Measurements from ENCODE around the gene OR52E2. TPM values are rescaled to one million over a fixed set of nuclear protein-coding genes. Genes with fewer than 3 reads are reported as not detected.
"Not testable (repeated sequence)": the region's sequence is repeated elsewhere in the genome, so short reads cannot be mapped to it uniquely, and the experiment has no call there.

Gene OR52E2
- total RNA-seq, 1 experiment from 2014 or later, result not detected

DNA sequence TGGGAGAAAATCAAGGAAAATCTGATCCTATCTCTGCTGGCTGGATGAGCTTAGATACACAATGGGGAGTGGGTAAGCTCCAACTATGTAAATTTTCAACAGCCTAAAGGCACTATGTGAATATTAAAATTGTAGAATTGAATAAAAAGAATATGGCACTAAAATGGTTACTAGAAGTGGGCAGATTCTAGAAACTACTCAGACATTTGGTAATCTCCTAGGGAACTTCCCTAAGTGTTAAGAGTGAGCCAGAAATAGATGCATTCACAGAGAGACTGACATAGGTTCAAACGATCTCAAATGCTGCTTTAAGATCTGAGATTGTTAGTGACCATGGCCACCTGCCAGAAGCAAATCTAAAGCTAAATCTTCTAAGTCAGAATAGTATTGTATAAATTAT is 5.6 kb upstream of the OR52E2 start:
- no peaks in the 10 kb centered on the region for H3K36me3 Mint-ChIP-seq (ENCODE audit: insufficient read depth in 1 of 3, low read depth in 3 of 3)
- no peak overlapping the region for H4K91ac ChIP-seq (ENCODE audit: insufficient read length, low read depth, low read length)
- no peak overlapping the region for H3K27ac Mint-ChIP-seq
- no peak overlapping the region for H4K8ac ChIP-seq (replicated peaks; ENCODE audit: insufficient read length, low read depth, low read length)
- H2BK12ac ChIP-seq (ENCODE audit: insufficient read length, low read depth, low read length), result no peak overlapping the region
- H2AFZ ChIP-seq (ENCODE audit: low read length), result no peak overlapping the region
- H3K4me2 ChIP-seq (ENCODE audit: insufficient read depth, insufficient read length, low read length), result no peak overlapping the region
- no peaks in the 10 kb centered on the region for H3K79me1 ChIP-seq (ENCODE audit: insufficient read depth, low read depth, low read length, poor library complexity, severe bottlenecking)
- H3K27me3 Mint-ChIP-seq (ENCODE audit: low read depth), result no peaks in the 10 kb centered on the region; the same call in 1 of the 2 replicates
- H3K4ac ChIP-seq (ENCODE audit: low read depth, low read length), result no peak overlapping the region
- no peak overlapping the region for H4K5ac ChIP-seq (ENCODE audit: insufficient read length, low read depth, low read length)
- no peak overlapping the region for H3T11ph ChIP-seq (ENCODE audit: low read length)
- no peaks in the 10 kb centered on the region for H3K79me2 ChIP-seq (ENCODE audit: insufficient read depth, low read length)
- no peak overlapping the region for H2BK120ac ChIP-seq (ENCODE audit: low read depth, low read length, poor library complexity, severe bottlenecking)
- H2AK5ac ChIP-seq (ENCODE audit: insufficient read length, low read length), result no peak overlapping the region
- H4K20me1 ChIP-seq (ENCODE audit: control insufficient read depth, insufficient read depth, insufficient read length), result no peaks in the 10 kb centered on the region
- H2BK5ac ChIP-seq (ENCODE audit: insufficient read length, low read length), result no peak overlapping the region
- no peak for DNase-seq
- H3K4me1 Mint-ChIP-seq, result no peaks in the 10 kb centered on the region
- H2BK20ac ChIP-seq (ENCODE audit: low read depth, low read length, poor library complexity, severe bottlenecking), result no peak overlapping the region
- no CpG with 5 or more reads among the region's 1 CpG for WGBS (ENCODE audit: extremely low coverage, insufficient read length, low lambda C conversion rate)
- no peak overlapping the region for H3K4me3 Mint-ChIP-seq
- H3K9me3 Mint-ChIP-seq, result no peaks in the 10 kb centered on the region
- no peak overlapping the region for H3K18ac ChIP-seq (ENCODE audit: insufficient read length, low read depth, low read length)
- H2BK15ac ChIP-seq (ENCODE audit: low read depth, low read length), result no peak overlapping the region
- H3K56ac ChIP-seq (ENCODE audit: insufficient read length, low read depth, low read length), result no peak overlapping the region
- TF ChIP-seq CTCF (conservative IDR thresholded peaks at IDR 0.05), result no peak
- no peaks in the 10 kb centered on the region for H3K27me3 ChIP-seq (ENCODE audit: insufficient read depth, low read length)
- no peak overlapping the region for H3K14ac ChIP-seq (ENCODE audit: insufficient read depth, low read length)
- no peak overlapping the region for H3K27ac ChIP-seq (ENCODE audit: insufficient read length, low read depth, low read length)
- H3K4me1 ChIP-seq (ENCODE audit: insufficient read depth, low read length), result no peaks in the 10 kb centered on the region
- H3K9me3 ChIP-seq (ENCODE audit: control insufficient read depth, low read depth, low read length), result no peaks in the 10 kb centered on the region
- H3K23ac ChIP-seq (ENCODE audit: insufficient read length, low read depth, low read length), result no peak overlapping the region
- no peaks in the 10 kb centered on the region for H3K23me2 ChIP-seq (ENCODE audit: insufficient read length, low read depth, low read length, poor library complexity, severe bottlenecking)
- H3K9ac ChIP-seq (ENCODE audit: extremely low read depth, insufficient read length, low read length), result no peak overlapping the region

GRCh38 chr11:5058679-5059078 is 748 bp downstream of the OR52E2 start:
- H3K9me3 Mint-ChIP-seq, result not testable (repeated sequence)

More at GRCh38 chr11:5058679-5059078, 748 bp downstream of the OR52E2 start:
- DNase-seq; H4K91ac ChIP-seq (ENCODE audit: insufficient read length, low read depth, low read length); H2BK20ac ChIP-seq (ENCODE audit: low read depth, low read length, poor library complexity, severe bottlenecking); H4K8ac ChIP-seq (replicated peaks; ENCODE audit: insufficient read length, low read depth, low read length); H4K20me1 ChIP-seq (ENCODE audit: control insufficient read depth, insufficient read depth, insufficient read length); H3K9me3 ChIP-seq (ENCODE audit: control insufficient read depth, low read depth, low read length); H3K27me3 ChIP-seq (ENCODE audit: insufficient read depth, low read length); H3K79me2 ChIP-seq (ENCODE audit: insufficient read depth, low read length); H3K4me2 ChIP-seq (ENCODE audit: insufficient read depth, insufficient read length, low read length); H3K79me1 ChIP-seq (ENCODE audit: insufficient read depth, low read depth, low read length, poor library complexity, severe bottlenecking); H2BK5ac ChIP-seq (ENCODE audit: insufficient read length, low read length); H2BK120ac ChIP-seq (ENCODE audit: low read depth, low read length, poor library complexity, severe bottlenecking); H3T11ph ChIP-seq (ENCODE audit: low read length); H3K4me1 Mint-ChIP-seq; H2AFZ ChIP-seq (ENCODE audit: low read length); H3K4ac ChIP-seq (ENCODE audit: low read depth, low read length); H2BK12ac ChIP-seq (ENCODE audit: insufficient read length, low read depth, low read length); H3K18ac ChIP-seq (ENCODE audit: insufficient read length, low read depth, low read length); H3K23me2 ChIP-seq (ENCODE audit: insufficient read length, low read depth, low read length, poor library complexity, severe bottlenecking); H2AK5ac ChIP-seq (ENCODE audit: insufficient read length, low read length); H2BK15ac ChIP-seq (ENCODE audit: low read depth, low read length); H3K23ac ChIP-seq (ENCODE audit: insufficient read length, low read depth, low read length); H3K27me3 Mint-ChIP-seq (ENCODE audit: low read depth); H3K27ac ChIP-seq (ENCODE audit: insufficient read length, low read depth, low read length); H3K4me3 Mint-ChIP-seq; H3K14ac ChIP-seq (ENCODE audit: insufficient read depth, low read length); H3K4me1 ChIP-seq (ENCODE audit: insufficient read depth, low read length); H3K56ac ChIP-seq (ENCODE audit: insufficient read length, low read depth, low read length); H4K5ac ChIP-seq (ENCODE audit: insufficient read length, low read depth, low read length); H3K36me3 Mint-ChIP-seq (ENCODE audit: insufficient read depth in 1 of 3, low read depth in 3 of 3); H3K27ac Mint-ChIP-seq; H3K9ac ChIP-seq (ENCODE audit: extremely low read depth, insufficient read length, low read length): not testable (repeated sequence)
- WGBS (ENCODE audit: extremely low coverage, insufficient read length, low lambda C conversion rate), result no CpG with 5 or more reads among the region's 5 CpGs

Data from H9 (cell line).